Activated CD8-positive, alpha-beta memory T cell treated with anti-CD3 and anti-CD28 coated beads, Interleukin-2, amount 50 U/mL, for 24 hours (primary cell): Measurements from ENCODE around the gene ACSS2.

ENCODE experiments used
- DNase-seq: peaks from one replicate; pipeline ENCODE4 v3.0.0-alpha.2; 2020; ENCODE audit errors: extremely low read depth

ACSS2 gene

GRCh38 chr20:34915749-34916455, 39.5 kb downstream of the ACSS2 start:
- DNase-seq = no peak

DNA sequence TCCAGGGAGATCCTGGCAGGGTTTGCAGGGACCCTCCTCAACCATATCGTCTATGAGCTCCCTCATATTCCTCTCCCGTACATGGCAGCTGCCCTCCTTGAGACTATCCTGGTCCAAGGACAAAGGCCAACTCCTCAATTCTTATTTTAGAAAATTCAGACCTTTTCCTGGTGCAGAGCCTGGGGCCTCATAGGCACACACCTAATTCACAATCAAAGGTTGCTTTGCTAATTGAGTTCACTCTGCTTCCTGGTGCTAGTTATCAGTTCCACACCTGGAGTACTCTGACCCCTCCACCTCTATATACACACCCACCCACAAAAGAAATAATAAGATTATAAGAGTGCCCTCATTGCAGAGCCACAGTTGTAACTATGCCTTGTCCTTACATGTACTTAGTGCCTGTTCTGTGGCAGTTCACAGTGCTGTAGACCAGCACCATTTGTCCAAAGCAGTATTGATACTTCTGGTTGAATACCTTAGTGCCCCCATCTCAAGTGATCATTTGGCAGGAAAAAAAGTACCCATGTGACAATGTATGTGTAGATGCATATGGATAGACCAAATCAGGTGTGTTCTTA, 40.5 kb downstream of the ACSS2 start:
- no peak for DNase-seq

GRCh38 chr20:34920055-34920454, 43.6 kb downstream of the ACSS2 start:
- DNase-seq = no peak

GRCh38 chr20:34921436-34921835, 45.0 kb downstream of the ACSS2 start:
- no peak for DNase-seq

DNA sequence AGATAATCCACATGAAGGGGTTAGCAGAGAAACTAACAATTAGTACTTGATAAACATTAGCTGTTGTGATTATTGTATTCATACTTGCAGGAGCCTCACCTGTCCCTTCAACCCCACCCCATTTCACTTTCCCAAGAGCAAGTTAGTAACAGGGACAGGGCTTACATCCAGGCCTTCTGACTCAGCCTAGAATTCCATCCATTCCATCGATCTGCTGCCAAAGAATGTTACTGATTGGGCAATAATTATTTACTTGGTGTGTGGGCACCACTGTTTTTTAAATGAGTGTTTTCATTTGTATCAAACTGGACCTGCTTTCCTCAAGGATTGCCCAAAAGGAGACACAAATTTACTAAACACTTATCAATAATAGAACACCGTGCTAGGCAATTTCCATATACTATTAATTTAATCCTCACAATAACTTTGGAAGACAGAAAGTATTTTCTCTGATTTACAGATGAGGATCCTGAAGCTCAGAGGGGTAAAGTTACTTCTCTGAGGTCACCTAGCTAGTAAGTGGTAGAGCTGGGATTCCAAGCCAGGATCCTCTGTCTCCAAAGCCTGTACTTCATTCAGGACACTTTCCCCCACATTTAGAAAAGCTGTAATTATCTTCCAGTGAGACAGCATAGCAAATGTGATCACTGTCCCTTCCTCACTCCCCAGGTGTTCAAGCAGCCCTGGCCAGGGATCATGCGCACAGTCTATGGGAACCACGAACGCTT, 46.4 kb downstream of the ACSS2 start:
- no peak for DNase-seq

GRCh38 chr20:34923414-34923813, 47.0 kb downstream of the ACSS2 start:
- DNase-seq = no peak

DNA sequence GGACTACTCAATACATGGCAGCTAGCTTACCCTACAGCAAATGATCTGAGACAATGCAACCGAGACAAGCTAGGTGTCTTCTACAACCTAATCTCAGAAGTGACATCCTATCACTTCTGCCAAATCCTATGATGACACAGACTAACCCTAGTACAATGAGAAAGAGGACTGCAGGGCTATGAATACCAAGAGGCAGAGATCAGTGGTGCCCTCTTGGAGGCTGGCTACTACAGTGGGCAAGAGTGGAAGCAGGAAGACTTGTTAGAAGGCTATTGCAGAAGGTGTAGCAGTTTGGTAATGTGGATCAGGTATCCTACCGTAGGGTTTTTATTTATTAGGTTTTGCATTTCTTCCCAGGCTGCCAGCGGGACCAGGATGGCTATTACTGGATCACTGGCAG, 48.9 kb downstream of the ACSS2 start:
- DNase-seq = no peak

GRCh38 chr20:34925981-34926380, 49.6 kb downstream of the ACSS2 start:
- no peak for DNase-seq

GRCh38 chr20:34926581-34926980, 50.2 kb downstream of the ACSS2 start:
- DNase-seq = no peak

DNA sequence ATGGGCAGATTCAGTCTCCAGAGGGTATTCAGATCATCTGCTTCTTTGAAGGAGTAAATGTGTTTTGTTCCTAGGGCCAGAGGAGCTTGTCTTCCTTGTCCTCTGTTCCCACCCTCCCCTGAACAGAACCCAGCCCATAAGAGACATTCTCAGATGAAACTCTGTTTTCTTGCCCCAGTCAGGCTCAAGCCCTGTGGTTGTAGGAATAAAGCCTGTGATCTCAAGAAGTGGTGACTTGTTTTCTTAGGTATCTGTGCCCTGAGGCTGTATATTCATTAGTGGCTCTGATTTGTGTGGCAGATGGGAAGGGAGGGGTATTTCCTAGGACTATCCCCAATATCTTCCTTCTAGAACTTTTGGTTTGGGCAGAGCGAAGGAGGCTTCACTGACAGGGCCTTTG, 51.3 kb downstream of the ACSS2 start:
- no peak for DNase-seq

DNA sequence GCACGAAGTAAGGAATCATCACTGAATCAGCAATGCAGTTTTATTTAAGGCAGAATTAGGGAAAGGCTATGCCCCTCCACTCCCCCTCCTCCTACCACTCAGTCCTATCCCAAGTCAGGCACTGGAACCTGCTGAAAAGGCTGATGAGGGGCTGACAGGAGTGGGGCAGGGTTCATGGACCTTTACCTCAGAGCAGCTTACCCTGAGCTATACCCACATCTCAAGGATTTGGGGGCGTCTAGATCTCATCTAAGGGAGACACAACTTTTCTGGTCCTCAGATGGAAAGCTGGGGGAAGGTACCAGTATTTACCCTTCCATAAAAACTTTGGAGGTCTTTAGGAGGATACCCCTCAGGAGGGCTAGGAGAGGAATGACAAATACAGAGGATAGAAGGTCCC, 52.0 kb downstream of the ACSS2 start:
- no peak for DNase-seq

DNA sequence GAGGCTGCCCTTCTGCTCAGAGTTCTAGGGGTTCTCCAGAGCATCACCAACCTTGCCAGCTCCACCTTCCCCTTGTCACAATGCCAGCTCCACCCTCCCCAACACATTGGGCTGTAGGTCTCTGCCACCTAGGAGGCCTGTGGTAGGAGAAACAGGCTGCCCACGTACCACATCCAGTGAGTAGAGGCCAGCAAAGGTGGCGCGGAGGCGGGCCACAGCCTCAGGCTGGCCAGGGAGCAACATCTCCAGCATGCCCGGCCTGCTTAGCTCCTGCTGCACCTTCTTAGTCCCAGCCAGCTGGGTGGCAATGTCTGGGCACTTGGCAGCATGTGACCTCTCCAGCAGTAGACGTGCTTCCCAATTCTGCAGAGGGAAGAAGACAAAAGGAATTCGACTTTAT, 55.4 kb downstream of the ACSS2 start:
- DNase-seq = no peak

- DNase-seq = no peak
Measured at GRCh38 chr20:34938466-34939163, 62.2 kb downstream of the ACSS2 start.

- DNase-seq = no peak
Measured at GRCh38 chr20:34940081-34940481, 63.7 kb downstream of the ACSS2 start.

DNA sequence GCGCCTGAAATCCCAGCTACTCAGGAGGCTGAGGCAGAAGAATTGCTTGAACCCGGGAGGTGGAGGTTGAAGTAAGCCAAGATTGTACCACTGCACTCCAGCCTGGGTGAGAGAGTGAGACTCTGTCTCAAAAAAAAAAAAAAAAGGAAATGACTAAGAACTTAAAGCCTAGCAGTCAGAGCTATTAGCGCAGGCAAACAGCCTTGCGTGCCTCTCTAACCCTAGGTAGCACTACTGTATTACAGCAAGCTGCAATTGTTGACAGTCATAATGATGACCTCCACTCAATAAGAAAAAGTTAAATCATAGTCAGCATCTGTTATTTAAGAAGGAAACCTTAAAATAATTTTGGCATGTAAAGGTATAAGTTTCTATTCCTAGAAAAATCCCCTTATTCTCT, 64.8 kb downstream of the ACSS2 start:
- DNase-seq = no peak

DNA sequence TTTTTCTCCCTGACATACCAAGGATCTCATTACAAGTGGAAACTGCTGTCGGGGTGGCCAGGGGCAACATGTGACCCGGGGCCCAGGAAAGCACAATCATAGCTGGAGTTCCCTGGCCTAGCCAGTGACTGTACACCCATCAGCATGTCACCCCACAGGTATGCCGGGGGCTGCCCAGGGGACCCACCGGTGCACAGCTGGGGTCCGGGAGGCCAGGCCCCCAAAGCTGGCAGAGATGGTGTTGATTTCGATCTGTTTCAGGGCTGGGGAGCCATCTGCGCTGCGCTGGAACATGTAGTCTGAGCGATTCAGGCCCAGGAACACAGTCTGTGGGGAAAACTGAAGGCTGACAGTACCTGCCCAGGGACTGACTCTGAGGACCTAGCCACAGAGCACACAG, 65.9 kb downstream of the ACSS2 start:
- no peak for DNase-seq

DNA sequence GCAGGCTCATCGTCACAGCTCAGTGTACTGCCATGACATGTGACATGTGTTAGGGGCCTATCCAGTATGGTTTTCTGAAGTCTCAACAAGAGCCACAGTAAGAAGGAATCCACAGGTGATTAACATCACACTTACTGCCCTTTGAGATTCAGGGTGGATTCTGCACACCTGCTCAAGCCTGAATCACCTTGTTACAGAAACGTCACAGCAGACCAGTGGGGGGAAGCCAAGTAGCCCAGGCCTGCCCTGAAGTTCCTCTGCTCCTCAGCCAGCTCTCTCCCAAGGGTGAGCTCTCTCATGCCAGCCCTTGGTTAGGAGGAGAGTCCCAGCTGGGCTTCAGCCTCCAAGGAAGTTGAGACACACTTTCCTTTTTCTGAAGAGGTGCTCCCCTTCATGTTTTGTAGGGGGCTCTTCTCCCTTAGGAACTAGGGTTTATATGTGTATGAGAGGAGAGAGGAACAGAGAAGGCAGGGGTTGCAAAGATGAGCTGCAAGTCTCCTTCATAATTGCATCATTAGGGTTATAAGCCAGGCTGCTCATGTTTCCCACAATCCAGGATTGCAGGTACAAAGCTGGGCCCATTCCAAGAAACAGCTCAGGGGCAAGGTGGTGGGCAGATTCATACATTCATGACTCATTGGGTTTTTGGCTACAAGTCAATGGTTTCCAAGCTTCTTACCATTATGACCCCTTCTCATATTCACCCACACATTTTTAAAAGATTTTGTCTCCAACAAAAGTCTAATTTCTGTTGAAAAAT, 67.6 kb downstream of the ACSS2 start:
- no peak for DNase-seq

- DNase-seq = no peak
Measured at GRCh38 chr20:34945315-34946077, 69.1 kb downstream of the ACSS2 start.

DNA sequence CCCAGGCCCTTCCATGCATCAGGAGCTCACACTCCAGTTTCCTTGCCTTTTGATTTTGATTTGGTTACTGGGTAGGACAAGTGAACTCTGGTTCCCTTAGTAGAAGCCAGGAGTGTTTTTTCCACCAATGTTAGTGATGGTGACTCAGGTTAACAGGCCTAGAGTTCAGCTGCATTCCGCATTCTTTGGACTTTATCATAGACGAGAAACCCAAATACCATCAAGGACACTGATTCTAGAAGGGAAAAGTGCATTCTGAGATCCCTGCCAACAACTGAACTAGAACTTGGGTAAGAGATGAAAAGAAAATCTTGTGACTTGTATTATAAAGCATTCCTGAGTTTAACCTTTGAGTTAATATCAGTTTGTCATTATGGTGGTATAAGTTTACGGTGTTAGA, 70.2 kb downstream of the ACSS2 start:
- DNase-seq = no peak

GRCh38 chr20:34947336-34947735, 70.9 kb downstream of the ACSS2 start:
- DNase-seq = no peak

DNA sequence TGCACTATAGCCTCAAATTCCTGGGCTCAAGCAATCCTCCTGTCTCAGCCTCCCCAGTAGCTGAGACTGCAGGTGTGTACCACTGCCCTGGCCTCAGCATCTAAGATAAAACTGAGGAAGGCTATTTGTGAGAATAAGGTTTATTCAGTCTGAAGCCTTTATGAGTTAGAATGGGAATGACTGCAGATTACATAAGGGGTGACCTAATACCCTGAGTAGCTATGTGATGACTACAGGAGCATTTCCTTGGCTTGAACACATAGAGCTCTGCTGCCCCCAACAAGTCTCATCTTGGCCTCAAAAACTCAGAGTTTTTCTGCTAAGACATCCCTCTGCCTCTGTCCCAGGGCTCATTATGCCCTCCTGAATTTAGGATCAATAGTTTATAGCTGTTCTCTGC, 71.6 kb downstream of the ACSS2 start:
- no peak for DNase-seq
